Measurements from ENCODE around the gene ST8SIA2. TPM values are rescaled to one million over a fixed set of nuclear protein-coding genes. Genes with fewer than 3 reads are reported as not detected.

Gene ST8SIA2
- total RNA-seq, 4 donors from 2014 or later: not detected

GRCh38 chr15:92495446-92495845, 101.8 kb downstream of the ST8SIA2 start:
- TF ChIP-seq CTCF (IDR thresholded peaks at IDR 0.05): no peak
- ATAC-seq (ENCODE audit: low FRiP score) (no peak), DNase-seq (ENCODE audit: low spot score) (no peak)

GRCh38 chr15:92499731-92500530, 106.2 kb downstream of the ST8SIA2 start:
- DNase-seq (ENCODE audit: low spot score): no peak
- no peak for ATAC-seq (ENCODE audit: low FRiP score)
- TF ChIP-seq CTCF (IDR thresholded peaks at IDR 0.05): no peak

DNA sequence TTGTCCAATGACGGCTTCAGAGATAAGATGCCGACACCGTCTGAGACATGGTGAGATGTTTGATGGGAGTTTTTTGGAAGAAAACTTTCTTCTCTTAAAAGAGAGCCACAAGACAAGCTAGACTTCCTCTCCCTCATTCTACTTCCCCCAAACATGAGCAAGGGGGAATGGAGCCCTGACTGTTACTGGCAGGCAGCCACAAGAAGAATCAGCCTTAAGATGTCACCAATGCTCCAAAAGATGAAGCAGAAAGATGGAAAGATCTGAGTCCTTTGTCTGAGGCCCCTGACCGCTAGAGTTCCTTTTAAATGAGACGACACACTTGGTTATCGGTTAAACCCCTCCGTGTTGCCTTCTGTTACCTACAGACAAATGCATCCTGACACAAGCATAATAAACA, 108.7 kb downstream of the ST8SIA2 start:
- TF ChIP-seq CTCF (IDR thresholded peaks at IDR 0.05): no peak
- DNase-seq (ENCODE audit: low spot score): no peak
- no peak for ATAC-seq (ENCODE audit: low FRiP score)

- ATAC-seq (ENCODE audit: low FRiP score) (no peak), DNase-seq (ENCODE audit: low spot score) (no peak)
- no peak for TF ChIP-seq CTCF (IDR thresholded peaks at IDR 0.05)
Observed at GRCh38 chr15:92502930-92503857, 109.5 kb downstream of the ST8SIA2 start.

DNA sequence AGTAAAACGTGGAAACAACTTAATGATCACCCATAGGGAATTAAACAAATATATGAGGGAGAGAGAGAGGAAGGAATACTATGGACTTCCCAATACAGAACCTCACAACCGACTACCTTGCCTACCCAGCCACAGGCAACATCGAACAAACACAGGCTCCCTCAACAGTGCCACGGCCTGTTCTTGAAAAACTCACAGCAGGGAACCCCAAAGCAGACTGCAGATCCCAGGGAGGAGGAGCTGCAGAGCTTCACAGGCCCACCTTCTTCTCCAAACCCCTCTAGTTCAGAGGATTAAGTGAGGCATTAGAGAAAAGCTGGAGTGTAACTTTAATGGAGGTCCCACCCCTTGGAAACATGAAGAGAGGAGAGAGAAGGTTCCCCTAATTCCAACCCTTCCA, 110.2 kb downstream of the ST8SIA2 start:
- DNase-seq (ENCODE audit: low spot score) (no peak), ATAC-seq (ENCODE audit: low FRiP score) (no peak)
- no peak for TF ChIP-seq CTCF (IDR thresholded peaks at IDR 0.05)

- DNase-seq (ENCODE audit: low spot score): no peak
- no peak for ATAC-seq (ENCODE audit: low FRiP score)
- TF ChIP-seq CTCF (IDR thresholded peaks at IDR 0.05): no peak
Observed at GRCh38 chr15:92505611-92506010, 111.9 kb downstream of the ST8SIA2 start.

All from omental fat pad (tissue), 4 donors.